ENCODE data around the gene CUL7. TPM values are rescaled to one million over a fixed set of nuclear protein-coding genes. Genes with fewer than 3 reads are reported as not detected.

Gene CUL7
- total RNA-seq, 1 experiment from 2014 or later: 20.8 TPM

- H3K9me3 Mint-ChIP-seq: no peaks in the 10 kb centered on the region
- DNase-seq (ENCODE audit: low spot score) (no peak), ATAC-seq (peak; percentile 10; the same call in 1 of the 2 replicates)
- peaks cover 28% of the 10 kb centered on the region for H3K4me1 Mint-ChIP-seq
- ChIA-PET POLR2A (interaction anchor here (0.7 to 1.7 kb wide), 11 partner anchors 8 to 230 kb away, joined by 3 to 9 read pairs (median 5); partner anchors contain the start of genes CNPY3, KLC4, MRPL2 and PPP2R5D), CTCF (interaction anchor here (0.7 to 3.1 kb wide), 14 partner anchors 16 to 216 kb away, joined by 3 to 22 read pairs (median 4); partner anchors contain the start of genes DNPH1, PEX6, PPP2R5D and PTK7)
- no peaks in the 10 kb centered on the region for H3K27me3 Mint-ChIP-seq (ENCODE audit: low read depth)
- H3K4me3 Mint-ChIP-seq: peak overlapping the region; percentile 99
- peaks cover 54% of the 10 kb centered on the region for H3K36me3 Mint-ChIP-seq
- TF ChIP-seq ARID4B (CRISPR knock-in tag; IDR thresholded peaks at IDR 0.05; ENCODE audit: borderline replicate concordance) (0 out of 2 replicates have a peak, but pooled peaks have one; percentile 17), TCF7 (CRISPR knock-in tag; IDR thresholded peaks at IDR 0.05; ENCODE audit: low read depth) (no peak), ZNF219 (CRISPR knock-in tag; IDR thresholded peaks at IDR 0.05; ENCODE audit: borderline replicate concordance) (no peak)
- peak overlapping the region; percentile 90 for H3K27ac Mint-ChIP-seq
These were observed 40.4 kb downstream of the CUL7 start for GRCh38 chr6:43013097-43013842.

GRCh38 chr6:43012364-43012763 lies 41.3 kb downstream of the CUL7 start:
- no peak overlapping the region for H3K27ac Mint-ChIP-seq
- CTCF ChIA-PET: interaction anchor here (0.6 to 3.1 kb wide), 2 partner anchors 48 to 68 kb away, joined by 3 to 17 read pairs; no protein-coding TSS in a partner anchor
- no peak for ATAC-seq
- TF ChIP-seq TEAD1 (CRISPR knock-in tag; IDR thresholded peaks at IDR 0.05) (no peak), PRDM15 (CRISPR knock-in tag; IDR thresholded peaks at IDR 0.05) (no peak), ZNF121 (CRISPR knock-in tag; IDR thresholded peaks at IDR 0.05) (no peak), ZNF281 (CRISPR knock-in tag; IDR thresholded peaks at IDR 0.05) (no peak), FOXP1 (CRISPR knock-in tag; IDR thresholded peaks at IDR 0.05; ENCODE audit: borderline replicate concordance) (no peak), ATF3 (CRISPR knock-in tag; conservative IDR thresholded peaks at IDR 0.05) (no peak), NFE2L1 (CRISPR knock-in tag; IDR thresholded peaks at IDR 0.05) (no peak), USF2 (CRISPR knock-in tag; IDR thresholded peaks at IDR 0.05) (no peak), ZNF232 (CRISPR knock-in tag; IDR thresholded peaks at IDR 0.05) (no peak), ERG (CRISPR knock-in tag; IDR thresholded peaks at IDR 0.05) (no peak), MXD4 (CRISPR knock-in tag; IDR thresholded peaks at IDR 0.05; ENCODE audit: borderline replicate concordance) (no peak), GABPB1 (CRISPR knock-in tag; IDR thresholded peaks at IDR 0.05) (no peak), ELF4 (CRISPR knock-in tag; IDR thresholded peaks at IDR 0.05; ENCODE audit: low read depth) (no peak), JUN (CRISPR knock-in tag; IDR thresholded peaks at IDR 0.05) (no peak), E2F5 (CRISPR knock-in tag; IDR thresholded peaks at IDR 0.05) (no peak), FOXK1 (CRISPR knock-in tag; IDR thresholded peaks at IDR 0.05) (no peak)

More at GRCh38 chr6:43012364-43012763, 41.3 kb downstream of the CUL7 start:
- Mint-ChIP-seq H3K27me3 (ENCODE audit: low read depth) (no peaks in the 10 kb centered on the region), H3K36me3 (peaks cover 50% of the 10 kb centered on the region), H3K9me3 (no peaks in the 10 kb centered on the region), H3K4me3 (peak overlapping the region; percentile 99), H3K4me1 (peaks cover 28% of the 10 kb centered on the region)
- DNase-seq (ENCODE audit: low spot score): no peak
- POLR2A ChIA-PET: interaction anchor here (1.6 kb wide), 1 partner anchor 10 kb away, joined by 7 read pairs; the partner anchor contains the start of gene RRP36
